IMR-90 (cell line): Measurements from ENCODE around the gene ITFG1. TPM values are rescaled to one million over a fixed set of nuclear protein-coding genes. Genes with fewer than 3 reads are reported as not detected.

ENCODE experiments used
- ATAC-seq: fragments of 200-7000 bp; cut with Tn5 transposase; 2 replicates; pipeline ENCODE4 v1.9.1; 2020; ENCODE audit warnings: low read depth, mild to moderate bottlenecking, moderate library complexity
- BruUV-seq: library from RNA; stranded (reverse); fragments of 400-500 nt; replicated peaks from 2 replicates; lab custom pipeline; 2021; lab: Mats Ljungman, UMichigan
- CTCF ChIA-PET: fragments of 300-600 bp; formaldehyde crosslinking; extraction: SDS; loops from one replicate; lab custom pipeline; 2021; ENCODE audit warnings: antibody characterized with exemption; lab: Yijun Ruan, JAX
- POLR2A ChIA-PET: fragments of 300-600 bp; sonication (Branson Sonifier 250); formaldehyde crosslinking; loops from one replicate; lab custom pipeline; 2022; ENCODE audit warnings: antibody characterized with exemption; ENCODE audit not compliant: unreplicated experiment; lab: Charles Lee
- DNase-seq: peaks from one replicate; pipeline ENCODE4 v3.0.0; 2013
- H2AFZ ChIP-seq: replicated peaks from 2 replicates; pipeline ENCODE3; 2013; ENCODE audit warnings: low read length, mild to moderate bottlenecking; ENCODE audit not compliant: poor library complexity
- H2AK5ac ChIP-seq: 2 replicates; pipeline ENCODE4 v1.6.1; 2013; ENCODE audit warnings: low read depth, low read length, inconsistent platforms
- H2AK9ac ChIP-seq: replicated peaks from 2 replicates; pipeline ENCODE3; 2013; ENCODE audit warnings: mild to moderate bottlenecking, low read depth, low read length, moderate library complexity; ENCODE audit not compliant: poor library complexity
- H2BK120ac ChIP-seq: 2 replicates; pipeline ENCODE4 v1.6.1; 2013; ENCODE audit warnings: low read depth, low read length, inconsistent platforms
- H2BK15ac ChIP-seq: 3 replicates; pipeline ENCODE4 v1.6.1; 2013; ENCODE audit warnings: low read depth, low read length, inconsistent platforms
- H2BK20ac ChIP-seq: 2 replicates; pipeline ENCODE4 v1.6.1; 2013; ENCODE audit warnings: low read depth, mild to moderate bottlenecking, inconsistent platforms, low read length, moderate library complexity
- H2BK5ac ChIP-seq: 2 replicates; pipeline ENCODE4 v1.6.1; 2013; ENCODE audit warnings: mild to moderate bottlenecking, low read depth, low read length, inconsistent platforms; ENCODE audit not compliant: poor library complexity, severe bottlenecking
- H3K14ac ChIP-seq: replicated peaks from 2 replicates; pipeline ENCODE4 v1.6.1; 2013; ENCODE audit warnings: low read depth, low read length, inconsistent platforms
- H3K18ac ChIP-seq: 2 replicates; pipeline ENCODE4 v1.6.1; 2013; ENCODE audit warnings: low read depth, low read length, control low read depth
- H3K23ac ChIP-seq: 2 replicates; pipeline ENCODE4 v1.6.1; 2013; ENCODE audit warnings: low read depth, low read length, inconsistent platforms
- H3K27ac ChIP-seq: 2 replicates; pipeline ENCODE4 v1.5.1; 2013; ENCODE audit warnings: mild to moderate bottlenecking, control low read depth, low read length; ENCODE audit not compliant: insufficient read depth
- H3K27me3 ChIP-seq: 2 replicates; pipeline ENCODE4 v1.6.1; 2013; ENCODE audit warnings: low read length; ENCODE audit not compliant: control insufficient read depth, insufficient read depth
- H3K36me3 ChIP-seq: 2 replicates; pipeline ENCODE4 v1.6.1; 2013; ENCODE audit warnings: low read length, mixed read lengths; ENCODE audit not compliant: control insufficient read depth, insufficient read depth
- H3K4ac ChIP-seq: 2 replicates; pipeline ENCODE4 v1.6.1; 2013; ENCODE audit warnings: low read depth, low read length, inconsistent platforms
- H3K4me1 ChIP-seq: 2 replicates; pipeline ENCODE4 v1.6.1; 2013; ENCODE audit warnings: low read length, mixed read lengths; ENCODE audit not compliant: control insufficient read depth, insufficient read depth
- H3K4me2 ChIP-seq: 2 replicates; pipeline ENCODE4 v1.6.1; 2013; ENCODE audit warnings: low read depth, mild to moderate bottlenecking, control low read depth, low read length, moderate library complexity
- H3K4me3 ChIP-seq: 2 replicates; pipeline ENCODE4 v1.5.1; 2013; ENCODE audit warnings: low read depth, mild to moderate bottlenecking, control low read depth, low read length, moderate library complexity; ENCODE audit not compliant: insufficient read depth
- H3K56ac ChIP-seq: 2 replicates; pipeline ENCODE4 v1.6.1; 2013; ENCODE audit warnings: low read length, inconsistent platforms; ENCODE audit not compliant: insufficient read depth; ENCODE audit errors: extremely low read depth
- H3K79me1 ChIP-seq, 2 experiments: 2 replicates each; pipeline ENCODE4 v1.6.1; 2013; ENCODE audit warnings: low read length in 2 of 2, inconsistent platforms in 1 of 2, low read depth in 1 of 2
- H3K9ac ChIP-seq: 2 replicates; pipeline ENCODE4 v1.6.1; 2013; ENCODE audit warnings: low read depth, low read length, control low read depth
- H3K9me1 ChIP-seq: 2 replicates; pipeline ENCODE4 v1.6.1; 2013; ENCODE audit warnings: low read length, inconsistent platforms; ENCODE audit not compliant: insufficient read depth
- H3K9me3 ChIP-seq: 2 replicates; pipeline ENCODE4 v1.6.1; 2013; ENCODE audit warnings: low read length; ENCODE audit not compliant: control insufficient read depth, insufficient read depth
- H4K20me1 ChIP-seq: 2 replicates; pipeline ENCODE4 v1.6.1; 2013; ENCODE audit warnings: low read length, inconsistent platforms; ENCODE audit not compliant: insufficient read depth
- H4K5ac ChIP-seq: 2 replicates; pipeline ENCODE4 v1.6.1; 2013; ENCODE audit warnings: mild to moderate bottlenecking, low read depth, low read length, control low read depth
- H4K8ac ChIP-seq, 2 experiments: 2 replicates each; pipeline ENCODE4 v1.6.1; 2013; ENCODE audit warnings: low read depth in 2 of 2, low read length in 2 of 2, control low read depth in 1 of 2, inconsistent platforms in 1 of 2
- H4K91ac ChIP-seq: 2 replicates; pipeline ENCODE4 v1.6.1; 2013; ENCODE audit warnings: low read depth, low read length, inconsistent platforms; ENCODE audit not compliant: insufficient read depth
- CTCF ChIP-seq: conservative IDR thresholded peaks from 2 replicates; pipeline ENCODE4 v1.5.1; 2012; ENCODE audit warnings: mild to moderate bottlenecking, low read depth, low read length, improper control_type of control experiment
- FOS ChIP-seq: fragments of 150-350 bp; IDR thresholded peaks from 2 replicates; pipeline ENCODE4 v1.6.1; 2016; ENCODE audit warnings: low read depth, low read length
- POLR2A ChIP-seq: IDR thresholded peaks from 2 replicates; pipeline ENCODE4 v1.6.1; 2012; ENCODE audit warnings: mild to moderate bottlenecking, low read depth, low read length
- RAD21 ChIP-seq: IDR thresholded peaks from 2 replicates; pipeline ENCODE4 v1.6.1; 2012; ENCODE audit warnings: low read length, improper control_type of control experiment
- SMC3 ChIP-seq: fragments of 150-350 bp; IDR thresholded peaks from 2 replicates; pipeline ENCODE4 v1.6.1; 2016; ENCODE audit warnings: low read depth, mild to moderate bottlenecking, antibody characterized with exemption, low read length, moderate library complexity
- WGBS, 2 experiments: methylation state at CpG; one replicate each; pipeline versions ENCODE4 v1.1.5 to v1.1.7; 2013; ENCODE audit warnings: missing lambda C conversion rate in 2 of 2; ENCODE audit not compliant: insufficient read length in 1 of 2; ENCODE audit errors: extremely low coverage in 2 of 2; 5-methylcytosine and 5-hydroxymethylcytosine counted together
- dilution Hi-C: fragments of 300-500 bp; cut with HindIII; formaldehyde crosslinking; loops from one replicate; pipeline ENCODE4 v1.14.3; 2018; ENCODE audit warnings: low sequenced_read_pairs; ENCODE audit not compliant: unreplicated experiment
- in situ Hi-C: fragments of 300-500 bp; cut with MboI; formaldehyde crosslinking; loops from 3 replicates; pipeline ENCODE4 v1.14.3; 2019; ENCODE audit warnings: low sequenced_read_pairs, inconsistent platforms, mixed read lengths
- intact Hi-C: fragments of 100-400 bp; cut with micrococcal nuclease; formaldehyde crosslinking; loops from 2 replicates; pipeline ENCODE4 v1.10.0; 2022
- polyA plus RNA-seq, 3 experiments: library from polyadenylated mRNA; depleted of rRNA; stranded (reverse); fragments of >200 nt; gene quantifications; 2 replicates each; pipeline ENCODE4 v1.2.3, GENCODE V29; 2012; ENCODE audit warnings: low replicate concordance in 1 of 3
- total RNA-seq: library from RNA; depleted of rRNA; stranded (reverse); fragments of >200 nt; gene quantifications from 2 replicates; pipeline ENCODE4 v1.2.3, GENCODE V29; 2012

ITFG1 gene
- total and polyA plus RNA-seq, 2 of the 4 experiments (the other 2 are of a cell fraction) = 54.3 to 60.4 TPM

- peak within 1 kb of the TSS; percentile 13; the same call in 1 of the 2 replicates for H3K4ac ChIP-seq
- H3K79me1 ChIP-seq = peaks cover 4 to 12% of the 10 kb centered on the region in 2 experiments
- no peaks in the 10 kb centered on the region for H4K20me1 ChIP-seq
- ChIA-PET POLR2A (interaction anchor here (0.5 to 0.6 kb wide), 2 partner anchors 136 to 1095 kb away, joined by 3 to 11 read pairs; no protein-coding TSS in a partner anchor), CTCF (interaction anchor here (0.7 to 3.7 kb wide), 15 partner anchors 10 to 1021 kb away, joined by 3 to 26 read pairs (median 3); no protein-coding TSS in a partner anchor)
- DNase-seq (peak; percentile 56), ATAC-seq (peak; percentile 78)
- no peak within 1 kb of the TSS for H3K23ac ChIP-seq
- intact Hi-C loops (loop anchor here (1.0 to 10.0 kb wide), 11 partner anchors 107 to 1488 kb away; partner anchors contain the start of genes ABCC11, ITFG1, LONP2 and PHKB), in situ Hi-C loops (no loop called here), dilution Hi-C loops (no loop called here)
- peak within 1 kb of the TSS; percentile 74 for H2AK9ac ChIP-seq
- H2AFZ ChIP-seq = peak within 1 kb of the TSS; percentile 97
- TF ChIP-seq POLR2A (peak; percentile 71), SMC3 (peak; percentile 35; the same call in 1 of the 2 replicates), CTCF (peak; percentile 62), FOS (no peak), RAD21 (peak; percentile 65)
- no peak within 1 kb of the TSS for H2BK20ac ChIP-seq
- H3K4me3 ChIP-seq = peak within 1 kb of the TSS; percentile 62
- BruUV-seq = no TSS peak
- H3K56ac ChIP-seq = no peak within 1 kb of the TSS
- H3K27me3 ChIP-seq = no peaks in the 10 kb centered on the region
- no peak within 1 kb of the TSS for H4K91ac ChIP-seq
- no peak within 1 kb of the TSS for H2BK15ac ChIP-seq
- no peaks in the 10 kb centered on the region for H3K9me1 ChIP-seq
- H3K9ac ChIP-seq = 0 out of 2 replicates have a peak within 1 kb of the TSS, but pooled peaks have one; percentile 23
- H3K36me3 ChIP-seq = no peaks in the 10 kb centered on the region
- no peak within 1 kb of the TSS for H3K18ac ChIP-seq
- no peak within 1 kb of the TSS for H4K5ac ChIP-seq
- no peaks in the 10 kb centered on the region for H3K4me1 ChIP-seq
- peak within 1 kb of the TSS; percentile 28; the same call in 1 of the 2 replicates for H3K27ac ChIP-seq
- no peak within 1 kb of the TSS for H2BK120ac ChIP-seq
- H3K4me2 ChIP-seq = peak within 1 kb of the TSS; percentile 61
- no peaks in the 10 kb centered on the region for H3K9me3 ChIP-seq
- H3K14ac ChIP-seq = no peak within 1 kb of the TSS; the same call in none of the 2 replicates
- H2BK5ac ChIP-seq = peak within 1 kb of the TSS; percentile 11
- WGBS, 2 experiments = 2% methylated on average over 39 of the region's 130 CpGs; no CpG with 5 or more reads in 1 of the 2 experiments
- no peak within 1 kb of the TSS; a peak in 1 of 4 replicates for H4K8ac ChIP-seq
- no peak within 1 kb of the TSS for H2AK5ac ChIP-seq
These were observed 316.9 kb downstream of the ITFG1 start, which contains the start of gene NETO2 for GRCh38 chr16:47143677-47144558. NETO2 (minus strand) TSS chr16:47143945; CDS start chr16:47143612, 333 bp downstream.
